SHP77 treated with DMSO at 0.1 percent for 48 hours (cell line): Measurements from ENCODE around the gene RPRD1A.
"Not testable (repeated sequence)": the region's sequence is repeated elsewhere in the genome, so short reads cannot be mapped to it uniquely, and the experiment has no call there.

ENCODE experiments used
- DNase-seq: peaks from one replicate; lab custom pipeline; 2025; lab: John Stamatoyannopoulos, UW

The RPRD1A gene

GRCh38 chr18:36067055-36067957 is at the start of gene RPRD1A:
Gene RPRD1A, minus strand, starts transcription at chr18:36067559. Its CDS starts 155 bp downstream, at chr18:36067404.
- peak; percentile 71 for DNase-seq

- not testable (repeated sequence) for DNase-seq
These were observed 49.4 kb upstream of the RPRD1A start for GRCh38 chr18:36116771-36117170.

GRCh38 chr18:36114738-36115137 is 47.4 kb upstream of the RPRD1A start:
- DNase-seq, result no peak

GRCh38 chr18:36114251-36114650 is 46.9 kb upstream of the RPRD1A start:
- no peak for DNase-seq

GRCh38 chr18:36112302-36112701 is 44.9 kb upstream of the RPRD1A start:
- no peak for DNase-seq

- DNase-seq, result no peak
These were observed 42.4 kb upstream of the RPRD1A start for GRCh38 chr18:36109737-36110136.

GRCh38 chr18:36108601-36109000 is 41.2 kb upstream of the RPRD1A start:
- DNase-seq, result no peak

- no peak for DNase-seq
These were observed 40.8 kb upstream of the RPRD1A start for GRCh38 chr18:36108196-36108595.

GRCh38 chr18:36107477-36107876 is 40.1 kb upstream of the RPRD1A start:
- no peak for DNase-seq

- no peak for DNase-seq
These were observed 37.4 kb upstream of the RPRD1A start for GRCh38 chr18:36104749-36105148.

GRCh38 chr18:36101943-36102342 is 34.6 kb upstream of the RPRD1A start:
- no peak for DNase-seq

GRCh38 chr18:36099311-36099710 is 32.0 kb upstream of the RPRD1A start:
- DNase-seq, result no peak

- DNase-seq, result no peak
These were observed 29.6 kb upstream of the RPRD1A start for GRCh38 chr18:36096955-36097354.

GRCh38 chr18:36095936-36096519 is 28.7 kb upstream of the RPRD1A start:
- DNase-seq, result peak; percentile 37

- no peak for DNase-seq
These were observed 27.1 kb upstream of the RPRD1A start for GRCh38 chr18:36094431-36094830.

GRCh38 chr18:36092116-36092515 is 24.8 kb upstream of the RPRD1A start:
- DNase-seq, result not testable (repeated sequence)

- DNase-seq, result no peak
These were observed 21.6 kb upstream of the RPRD1A start for GRCh38 chr18:36089001-36089400.

- DNase-seq, result no peak
These were observed 20.9 kb upstream of the RPRD1A start for GRCh38 chr18:36088256-36088655.

- DNase-seq, result no peak
These were observed 18.8 kb upstream of the RPRD1A start for GRCh38 chr18:36086186-36086585.

- no peak for DNase-seq
These were observed 17.8 kb upstream of the RPRD1A start for GRCh38 chr18:36085195-36085594.

GRCh38 chr18:36083729-36084128 is 16.4 kb upstream of the RPRD1A start:
- no peak for DNase-seq

- DNase-seq, result not testable (repeated sequence)
These were observed 13.8 kb upstream of the RPRD1A start for GRCh38 chr18:36081118-36081517.

GRCh38 chr18:36078751-36079529 is 11.6 kb upstream of the RPRD1A start:
- DNase-seq, result no peak
